HG02763 (cell line): ENCODE data around the gene CCDC88C.
"Not testable (repeated sequence)": the region's sequence is repeated elsewhere in the genome, so short reads cannot be mapped to it uniquely, and the experiment has no call there.

ENCODE experiments used
- ATAC-seq: cut with Tn5 transposase; IDR thresholded peaks from one replicate; pipeline ENCODE4 v1.9.1; 2021; ENCODE audit warnings: mild to moderate bottlenecking, moderate library complexity; ENCODE audit not compliant: unreplicated experiment

Gene CCDC88C, protein sequence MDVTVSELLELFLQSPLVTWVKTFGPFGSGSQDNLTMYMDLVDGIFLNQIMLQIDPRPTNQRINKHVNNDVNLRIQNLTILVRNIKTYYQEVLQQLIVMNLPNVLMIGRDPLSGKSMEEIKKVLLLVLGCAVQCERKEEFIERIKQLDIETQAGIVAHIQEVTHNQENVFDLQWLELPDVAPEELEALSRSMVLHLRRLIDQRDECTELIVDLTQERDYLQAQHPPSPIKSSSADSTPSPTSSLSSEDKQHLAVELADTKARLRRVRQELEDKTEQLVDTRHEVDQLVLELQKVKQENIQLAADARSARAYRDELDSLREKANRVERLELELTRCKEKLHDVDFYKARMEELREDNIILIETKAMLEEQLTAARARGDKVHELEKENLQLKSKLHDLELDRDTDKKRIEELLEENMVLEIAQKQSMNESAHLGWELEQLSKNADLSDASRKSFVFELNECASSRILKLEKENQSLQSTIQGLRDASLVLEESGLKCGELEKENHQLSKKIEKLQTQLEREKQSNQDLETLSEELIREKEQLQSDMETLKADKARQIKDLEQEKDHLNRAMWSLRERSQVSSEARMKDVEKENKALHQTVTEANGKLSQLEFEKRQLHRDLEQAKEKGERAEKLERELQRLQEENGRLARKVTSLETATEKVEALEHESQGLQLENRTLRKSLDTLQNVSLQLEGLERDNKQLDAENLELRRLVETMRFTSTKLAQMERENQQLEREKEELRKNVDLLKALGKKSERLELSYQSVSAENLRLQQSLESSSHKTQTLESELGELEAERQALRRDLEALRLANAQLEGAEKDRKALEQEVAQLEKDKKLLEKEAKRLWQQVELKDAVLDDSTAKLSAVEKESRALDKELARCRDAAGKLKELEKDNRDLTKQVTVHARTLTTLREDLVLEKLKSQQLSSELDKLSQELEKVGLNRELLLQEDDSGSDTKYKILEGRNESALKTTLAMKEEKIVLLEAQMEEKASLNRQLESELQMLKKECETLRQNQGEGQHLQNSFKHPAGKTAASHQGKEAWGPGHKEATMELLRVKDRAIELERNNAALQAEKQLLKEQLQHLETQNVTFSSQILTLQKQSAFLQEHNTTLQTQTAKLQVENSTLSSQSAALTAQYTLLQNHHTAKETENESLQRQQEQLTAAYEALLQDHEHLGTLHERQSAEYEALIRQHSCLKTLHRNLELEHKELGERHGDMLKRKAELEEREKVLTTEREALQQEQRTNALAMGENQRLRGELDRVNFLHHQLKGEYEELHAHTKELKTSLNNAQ (N-terminal part only)

DNA sequence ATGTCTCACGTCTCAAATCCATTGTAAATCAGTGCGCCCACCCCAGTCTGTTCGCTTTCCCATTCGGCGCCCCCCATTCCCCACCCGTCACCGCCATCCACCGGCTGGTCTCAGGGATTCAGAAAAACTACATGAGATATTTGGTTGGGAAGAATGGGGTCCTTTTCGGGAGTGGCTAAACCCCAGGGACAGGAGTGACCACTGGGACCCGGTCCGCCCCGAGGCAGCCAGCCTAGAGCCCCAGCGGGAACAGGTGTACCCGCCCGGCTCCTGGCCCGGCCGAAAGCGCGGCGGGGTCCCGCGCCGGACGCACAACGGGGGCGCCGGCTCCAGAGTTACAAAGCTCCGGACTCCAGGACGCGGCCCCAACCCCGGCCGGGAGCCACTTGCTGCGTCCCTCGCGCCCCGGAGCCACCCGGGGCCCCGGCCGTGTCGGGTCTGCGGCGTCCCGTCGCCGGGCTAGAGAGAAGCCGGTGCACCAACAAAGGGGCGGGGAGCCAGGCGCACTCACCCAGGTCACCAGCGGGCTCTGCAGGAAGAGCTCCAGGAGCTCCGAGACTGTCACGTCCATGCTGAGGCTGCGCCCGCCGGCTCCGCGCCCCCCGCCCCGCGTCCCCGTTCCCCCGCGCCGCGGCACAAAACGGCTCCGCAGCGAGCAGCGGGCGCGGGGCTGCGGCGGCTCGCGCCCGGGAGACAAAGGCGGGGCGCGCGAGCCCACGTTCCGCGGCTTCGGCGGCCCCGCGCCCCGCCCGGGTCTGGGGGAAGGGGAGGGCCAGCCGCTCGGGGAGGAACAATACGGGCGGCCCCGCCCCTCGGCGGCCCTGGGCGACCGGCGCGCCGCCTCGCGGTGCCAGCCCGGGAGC lies at the start of gene CCDC88C:
Gene CCDC88C, minus strand, starts transcription at position 701 of the 863 bp plus-strand sequence. Its CDS starts 130 bp downstream, at position 571.
- peak; percentile 53 for ATAC-seq

- ATAC-seq = no peak
Measured at GRCh38 chr14:91466192-91466591, 48.6 kb upstream of the CCDC88C start.

GRCh38 chr14:91464615-91465205 lies 47.1 kb upstream of the CCDC88C start:
- no peak for ATAC-seq

GRCh38 chr14:91458612-91459011 lies 41.0 kb upstream of the CCDC88C start:
- no peak for ATAC-seq

DNA sequence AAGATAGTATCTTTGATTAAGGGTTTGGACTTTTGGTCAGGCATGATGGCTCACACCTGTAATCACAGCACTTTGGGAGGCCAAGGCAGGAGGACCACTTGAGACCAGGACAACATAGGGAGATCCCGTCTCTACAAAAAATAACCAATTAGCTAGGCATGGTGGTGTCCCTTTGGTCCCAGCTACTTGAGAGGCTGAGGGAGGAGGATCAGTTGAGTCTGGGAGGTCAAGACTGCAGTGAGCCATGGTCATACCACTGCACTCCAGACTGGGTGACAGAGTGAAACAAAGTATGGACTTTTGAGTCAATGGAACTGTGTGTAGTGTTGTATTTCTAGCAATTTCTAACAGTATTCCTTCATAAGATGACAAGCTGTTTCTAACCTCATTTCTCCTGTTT lies 38.7 kb upstream of the CCDC88C start:
- ATAC-seq = no peak

DNA sequence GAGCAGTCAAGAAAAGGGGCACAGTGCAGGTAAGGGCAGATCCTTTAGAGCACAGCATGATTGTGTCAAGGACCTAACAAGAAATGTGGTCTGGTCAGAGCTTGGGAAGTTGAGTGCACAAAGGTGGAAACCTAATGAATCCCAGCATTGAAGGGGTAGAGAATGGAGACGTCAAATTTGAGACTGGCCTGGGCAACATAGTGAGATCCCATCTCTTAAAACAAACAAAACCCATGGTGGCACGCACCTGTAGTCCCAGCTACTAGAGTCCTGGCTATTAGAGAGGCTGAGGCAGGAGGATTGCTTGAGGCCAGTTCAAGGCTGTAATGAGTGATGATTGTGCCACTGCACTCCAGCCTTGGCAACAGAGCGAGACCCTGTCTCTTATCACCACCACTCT lies 37.0 kb upstream of the CCDC88C start:
- ATAC-seq = no peak

DNA sequence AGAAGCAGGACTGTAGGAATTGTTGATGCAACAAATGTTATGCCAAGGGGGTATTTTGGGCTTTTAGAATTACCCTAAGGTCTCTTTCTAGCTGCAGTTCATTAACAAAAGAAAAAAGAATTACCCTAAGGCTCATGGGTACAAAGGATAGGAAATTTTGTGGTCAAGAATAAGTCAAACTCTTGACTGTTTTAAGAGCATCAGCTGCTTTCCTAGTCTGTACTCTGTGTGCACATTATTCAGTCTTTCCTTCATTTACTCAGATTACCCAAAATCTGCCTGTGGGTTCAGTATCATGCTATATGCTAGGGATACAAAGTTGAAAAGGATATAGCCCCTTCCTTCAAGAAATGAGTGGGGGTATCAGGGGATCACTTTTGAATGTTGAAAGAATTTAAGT lies 36.5 kb upstream of the CCDC88C start:
- no peak for ATAC-seq

GRCh38 chr14:91453744-91454143 lies 36.1 kb upstream of the CCDC88C start:
- ATAC-seq = no peak

DNA sequence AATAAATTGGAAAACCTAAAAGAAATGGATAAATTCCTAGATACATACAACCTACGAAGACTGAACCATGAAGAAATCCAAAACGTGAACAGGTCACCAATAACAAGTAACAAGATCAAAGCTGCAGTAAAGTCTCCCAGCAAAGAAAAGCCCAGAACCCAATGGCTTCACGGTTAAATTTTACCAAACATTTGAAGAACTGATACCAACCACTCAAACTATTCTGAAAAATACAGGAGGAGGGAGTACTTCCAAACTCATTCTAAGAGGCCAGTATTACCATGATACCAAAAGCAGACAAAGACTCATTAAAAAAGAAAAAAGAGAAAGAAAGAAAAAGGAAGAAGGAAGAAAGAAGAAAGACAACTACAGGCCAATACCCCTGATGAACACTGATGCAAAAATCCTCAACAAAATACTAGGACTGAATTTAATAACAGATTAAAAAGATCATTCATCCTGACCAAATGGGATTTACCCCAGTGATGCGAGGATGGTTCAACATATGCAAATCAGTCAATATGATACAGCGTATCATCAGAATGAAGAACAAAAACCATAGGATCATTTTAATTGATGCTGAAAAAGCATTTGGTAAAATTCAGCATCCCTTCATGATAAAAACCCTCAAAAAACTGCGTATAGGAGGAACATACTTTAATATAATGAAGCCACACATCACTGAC lies 26.9 kb upstream of the CCDC88C start:
- ATAC-seq = no peak

GRCh38 chr14:91439345-91439744 lies 21.7 kb upstream of the CCDC88C start:
- no peak for ATAC-seq

GRCh38 chr14:91438845-91439244 lies 21.2 kb upstream of the CCDC88C start:
- no peak for ATAC-seq

DNA sequence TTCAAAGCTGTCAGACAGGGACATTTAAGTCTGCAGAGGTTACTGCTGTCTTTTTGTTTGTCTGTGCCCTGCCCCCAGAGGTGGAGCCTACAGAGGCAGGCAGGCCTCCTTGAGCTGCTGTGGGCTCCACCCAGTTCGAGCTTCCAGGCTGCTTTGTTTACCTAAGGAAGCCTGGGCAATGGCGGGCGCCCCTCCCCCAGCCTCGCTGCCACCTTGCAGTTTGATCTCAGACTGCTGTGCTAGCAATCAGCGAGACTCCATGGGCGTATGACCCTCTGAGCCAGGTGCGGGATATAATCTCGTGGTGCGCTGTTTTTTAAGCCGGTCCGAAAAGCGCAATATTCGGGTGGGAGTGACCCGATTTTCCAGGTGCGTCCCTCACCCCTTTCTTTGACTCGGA lies 18.6 kb upstream of the CCDC88C start:
- ATAC-seq = not testable (repeated sequence)

DNA sequence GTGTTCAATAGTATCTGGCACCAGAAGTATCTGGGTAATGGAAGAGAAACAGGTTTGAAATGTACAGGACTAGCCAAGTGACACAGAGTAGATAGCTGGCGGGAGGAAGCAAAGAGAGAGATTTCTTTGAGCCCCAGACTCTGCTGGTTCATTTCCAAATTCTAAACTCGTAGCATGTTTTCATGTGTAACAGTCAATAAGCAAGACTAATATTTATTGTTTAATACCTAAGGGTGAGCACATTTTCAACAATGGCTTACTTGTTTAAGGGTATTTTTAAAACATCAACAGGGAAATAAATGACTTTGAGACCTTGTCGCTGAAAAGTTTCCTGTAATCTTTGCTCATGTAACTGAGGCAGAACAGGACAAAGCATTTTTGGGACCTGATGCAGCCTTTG lies 11.8 kb upstream of the CCDC88C start:
- no peak for ATAC-seq

DNA sequence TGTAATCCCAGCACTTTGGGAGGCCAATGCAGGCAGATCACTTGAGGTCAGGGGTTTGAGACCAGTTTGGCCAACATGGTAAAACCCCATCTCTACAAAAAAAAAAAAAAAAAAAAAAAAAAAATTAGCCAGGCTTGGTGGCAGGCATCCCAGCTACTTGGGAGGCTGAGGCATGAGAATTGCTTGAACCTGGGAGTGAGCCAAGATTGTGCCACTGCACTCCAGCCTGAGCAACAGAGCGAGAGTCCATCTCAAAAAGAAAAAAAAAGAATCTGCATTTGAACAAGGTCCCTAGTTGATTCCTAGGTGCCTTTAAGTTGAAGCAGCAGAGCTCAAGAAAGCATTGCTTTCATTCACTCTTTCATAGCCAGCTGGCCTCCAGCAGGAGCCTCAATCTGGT lies 11.3 kb upstream of the CCDC88C start:
- ATAC-seq = not testable (repeated sequence)

DNA sequence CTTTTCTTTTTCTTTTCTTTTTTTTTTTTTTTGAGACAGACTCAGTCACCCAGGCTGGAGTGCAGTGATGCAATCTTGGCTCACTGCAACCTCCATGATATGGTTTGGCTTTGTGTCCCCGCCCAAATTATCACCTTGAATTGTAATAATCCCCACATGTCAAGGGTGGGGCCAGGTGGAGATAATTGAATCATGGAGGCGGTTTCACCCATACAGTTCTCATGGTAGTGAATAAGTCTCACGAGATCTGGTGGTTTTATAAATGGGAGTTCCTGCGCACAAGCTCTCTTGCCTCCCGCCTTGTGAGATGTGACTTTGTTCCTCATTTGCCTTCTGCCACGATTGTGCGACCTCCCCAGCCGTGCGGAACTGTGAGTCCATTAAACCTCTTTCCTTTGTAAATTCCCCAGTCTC lies 7.9 kb upstream of the CCDC88C start:
- ATAC-seq = not testable (repeated sequence)

- ATAC-seq = no peak
Measured at GRCh38 chr14:91424813-91425530, 7.4 kb upstream of the CCDC88C start.

DNA sequence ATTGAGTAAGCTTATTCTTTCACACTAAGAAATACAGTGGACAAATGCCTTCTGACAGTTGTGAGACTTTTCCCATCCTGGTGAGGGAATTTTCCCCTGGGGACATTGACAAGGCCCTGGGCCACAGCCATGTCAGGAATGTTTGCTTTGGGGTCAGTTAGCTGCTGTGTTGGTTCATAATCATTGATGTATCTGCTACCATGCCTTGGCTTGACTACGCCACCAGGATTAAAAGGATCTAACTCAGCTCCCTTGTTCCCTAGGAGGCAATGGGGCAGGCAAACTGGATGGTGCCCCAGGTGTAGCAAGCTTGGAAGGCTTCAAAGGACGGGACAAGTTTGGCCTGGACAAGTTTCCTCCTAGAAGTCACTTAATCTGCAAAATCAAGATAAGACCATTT lies 3.1 kb upstream of the CCDC88C start:
- no peak for ATAC-seq

DNA sequence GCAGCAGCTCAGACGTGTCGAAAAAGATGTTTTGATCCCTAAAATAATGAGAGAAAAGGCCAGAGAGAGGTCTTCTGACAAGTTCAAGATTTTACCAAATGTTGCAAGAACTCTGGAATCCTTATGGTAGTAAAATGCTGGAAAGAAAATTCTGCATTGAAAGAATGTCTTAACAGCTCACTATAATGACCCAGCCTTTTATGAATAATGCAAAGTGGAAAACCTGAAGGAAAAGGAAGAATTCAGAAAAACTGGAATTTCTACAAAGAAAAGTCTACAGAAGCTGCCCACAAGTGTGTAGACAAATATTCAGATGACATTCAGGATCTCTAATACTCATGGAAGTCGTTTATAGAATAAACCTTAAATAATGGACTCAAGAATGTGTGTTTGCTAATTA lies 1.8 kb upstream of the CCDC88C start:
- ATAC-seq = no peak

- no peak for ATAC-seq
Measured at GRCh38 chr14:91419044-91419397, 1.4 kb upstream of the CCDC88C start.
